GM12878 (cell line): Measurements from ENCODE around the gene SLC25A51. TPM values are rescaled to one million over a fixed set of nuclear protein-coding genes. Genes with fewer than 3 reads are reported as not detected.

ENCODE experiments used
- ATAC-seq: fragments of 200-7000 bp; cut with Tn5 transposase; 3 replicates; pipeline ENCODE4 v1.9.1; 2020; ENCODE audit warnings: mild to moderate bottlenecking, moderate library complexity
- BruUV-seq: library from RNA; stranded (reverse); fragments of 400-500 nt; replicated peaks from 2 replicates; lab custom pipeline; 2021; lab: Mats Ljungman, UMichigan
- CTCF ChIA-PET: fragments of 300-600 bp; sonication (Branson Sonifier 250); formaldehyde crosslinking; extraction: SDS; loops from one replicate; lab custom pipeline; 2021; ENCODE audit warnings: inconsistent platforms; lab: Yijun Ruan, JAX
- POLR2A ChIA-PET: fragments of 350-600 bp; formaldehyde crosslinking; extraction: SDS; loops from one replicate; lab custom pipeline; 2021; ENCODE audit warnings: inconsistent platforms; lab: Charles Lee
- RAD21 ChIA-PET: fragments of 300-600 bp; sonication (Branson Sonifier 250); formaldehyde crosslinking; loops from one replicate; lab custom pipeline; 2023; ENCODE audit warnings: antibody characterized with exemption; ENCODE audit not compliant: unreplicated experiment; lab: Charles Lee
- SMC1A ChIA-PET: fragments of 300-600 bp; sonication (Branson Sonifier 250); formaldehyde crosslinking; loops from one replicate; lab custom pipeline; 2023; ENCODE audit not compliant: unreplicated experiment, uncharacterized antibody; lab: Charles Lee
- DNase-seq: peaks from one replicate; pipeline ENCODE4 v3.0.0-alpha.2; 2011; ENCODE audit warnings: low read depth, low spot score
- FAIRE-seq: peaks from 3 replicates; lab custom pipeline; 2011; peaks lifted over from hg19 to GRCh38; lab: Jason Lieb, UNC
- H2AFZ ChIP-seq: 2 replicates; pipeline ENCODE4 v1.6.0; 2011; ENCODE audit warnings: low read depth, low read length, control low read depth; ENCODE audit not compliant: control insufficient read depth
- H3K27ac ChIP-seq: 2 replicates; pipeline ENCODE4 v1.5.1; 2011; ENCODE audit warnings: control low read depth; ENCODE audit not compliant: control insufficient read depth, insufficient read depth
- H3K27me3 ChIP-seq, 2 experiments: replicated peaks in 1 of 2; 2 replicates each; pipeline versions ENCODE4 v1.6.0 to v1.6.1; 2011; ENCODE audit warnings: low read length in 1 of 2; ENCODE audit not compliant: control insufficient read depth in 2 of 2, insufficient read depth in 2 of 2
- H3K36me3 ChIP-seq, 2 experiments: 2 replicates each; pipeline ENCODE4 v1.5.1; 2011; ENCODE audit warnings: low read length in 1 of 2; ENCODE audit not compliant: control insufficient read depth in 2 of 2, insufficient read depth in 2 of 2
- H3K4me1 ChIP-seq: 2 replicates; pipeline ENCODE4 v1.6.1; 2011; ENCODE audit warnings: mild to moderate bottlenecking, low read length, moderate library complexity, mixed read lengths; ENCODE audit not compliant: control insufficient read depth, insufficient read depth
- H3K4me2 ChIP-seq: 2 replicates; pipeline ENCODE4 v1.6.0; 2011; ENCODE audit warnings: control low read depth; ENCODE audit not compliant: control insufficient read depth, insufficient read depth
- H3K4me3 ChIP-seq: fragments of 200-600 bp; sonication (generic); 2 replicates; pipeline ENCODE4 v1.5.1; 2016
- H3K79me2 ChIP-seq: 2 replicates; pipeline ENCODE4 v1.6.0; 2011; ENCODE audit warnings: low read length; ENCODE audit not compliant: control insufficient read depth, insufficient read depth
- H3K9ac ChIP-seq: 2 replicates; pipeline ENCODE4 v1.8.0; 2011; ENCODE audit warnings: low read length, control low read depth, mixed read lengths; ENCODE audit not compliant: control insufficient read depth, insufficient read depth
- H3K9me3 ChIP-seq: replicated peaks from 3 replicates; pipeline ENCODE4 v1.5.1; 2011; ENCODE audit warnings: mild to moderate bottlenecking, low read length; ENCODE audit not compliant: control insufficient read depth, insufficient read depth
- H4K20me1 ChIP-seq: 2 replicates; pipeline ENCODE4 v1.6.0; 2011; ENCODE audit not compliant: control insufficient read depth, insufficient read depth
- CHD1 ChIP-seq: IDR thresholded peaks from 2 replicates; pipeline ENCODE4 v1.6.1; 2012; ENCODE audit warnings: low read depth, low read length, improper control_type of control experiment
- CHD4 ChIP-seq: fragments of 200-600 bp; sonication (generic); IDR thresholded peaks from 2 replicates; pipeline ENCODE4 v1.6.1; 2016; ENCODE audit warnings: mild to moderate bottlenecking
- DPF2 ChIP-seq: fragments of 450-650 bp; IDR thresholded peaks from 2 replicates; pipeline ENCODE4 v1.6.1; 2017; ENCODE audit warnings: mild to moderate bottlenecking
- EGR1 ChIP-seq, 2 experiments: IDR thresholded peaks; 1 replicate in 1 of 2; 2 replicates in 1 of 2; pipeline ENCODE4 v1.6.1; 2011 to 2012; ENCODE audit warnings: low read depth in 2 of 2, low read length in 2 of 2, borderline replicate concordance in 1 of 2, mild to moderate bottlenecking in 1 of 2, moderate library complexity in 1 of 2
- IRF4 ChIP-seq: IDR thresholded peaks from 2 replicates; pipeline ENCODE4 v1.6.1; 2011; ENCODE audit warnings: low read depth, low read length
- JUNB ChIP-seq: IDR thresholded peaks from 2 replicates; pipeline ENCODE4 v1.6.1; 2016; ENCODE audit warnings: antibody characterized with exemption, mild to moderate bottlenecking
- MEF2A ChIP-seq: IDR thresholded peaks from 2 replicates; pipeline ENCODE4 v1.6.1; 2011; ENCODE audit warnings: low read depth, mild to moderate bottlenecking, low read length, moderate library complexity; ENCODE audit not compliant: insufficient read depth
- MXI1 ChIP-seq: fragments of 150-350 bp; IDR thresholded peaks from 2 replicates; pipeline ENCODE4 v1.6.1; 2011; ENCODE audit warnings: low read depth, mild to moderate bottlenecking, inconsistent platforms, low read length, improper control_type of control experiment
- NFYB ChIP-seq: IDR thresholded peaks from 2 replicates; pipeline ENCODE4 v1.6.1; 2011; ENCODE audit warnings: low read depth, mild to moderate bottlenecking, low read length, improper control_type of control experiment, moderate library complexity; ENCODE audit not compliant: insufficient read depth
- POLR2AphosphoS5 ChIP-seq: IDR thresholded peaks from 2 replicates; pipeline ENCODE4 v1.6.1; 2011; ENCODE audit warnings: mild to moderate bottlenecking, low read length, inconsistent platforms
- RUNX3 ChIP-seq: IDR thresholded peaks from 2 replicates; pipeline ENCODE4 v1.6.1; 2012; ENCODE audit warnings: low read length, inconsistent platforms
- SIN3A ChIP-seq: IDR thresholded peaks from 2 replicates; pipeline ENCODE4 v1.6.1; 2012; ENCODE audit warnings: low read depth, low read length, improper control_type of control experiment
- SUPT20H ChIP-seq: IDR thresholded peaks from 2 replicates; pipeline ENCODE4 v1.6.1; 2011; ENCODE audit warnings: low read depth, mild to moderate bottlenecking, low read length, moderate library complexity, borderline replicate concordance; ENCODE audit not compliant: control insufficient read depth
- TCF7 ChIP-seq: IDR thresholded peaks from 2 replicates; pipeline ENCODE4 v1.6.1; 2014; ENCODE audit warnings: antibody characterized with exemption, borderline replicate concordance
- WGBS: methylation state at CpG from one replicate; pipeline ENCODE4 v1.1.6; 2016; ENCODE audit warnings: low lambda C conversion rate; ENCODE audit not compliant: insufficient replicate concordance, insufficient coverage; ENCODE audit errors: missing lambda C conversion rate; 5-methylcytosine and 5-hydroxymethylcytosine counted together
- in situ Hi-C: fragments of 300-500 bp; cut with MboI; formaldehyde crosslinking; loops from 9 replicates; pipeline ENCODE4 v1.14.3; 2018; ENCODE audit warnings: mixed read lengths
- intact Hi-C: fragments of 100-400 bp; cut with micrococcal nuclease; formaldehyde crosslinking; loops from one replicate; pipeline ENCODE4 v1.14.2; 2022; ENCODE audit not compliant: unreplicated experiment
- polyA plus RNA-seq, 11 experiments: library from polyadenylated mRNA; depleted of rRNA in 4 of 11; unstranded in 6 of 11; stranded (reverse) in 5 of 11; fragments of >200 nt; fragmentation: Nextera tagmentation in 4 of 11; fragmentation: Illumina TruSeq in 1 of 11; extraction: Ambion mirVana in 4 of 11; extraction: Trizol in 1 of 11; gene quantifications; 1 replicate in 1 of 11; 2 replicates in 10 of 11; pipeline versions ENCODE4 v1.2.1 to v1.2.3, GENCODE V29; 2011 to 2016; ENCODE audit warnings: inconsistent platforms in 2 of 11, missing spikeins in 2 of 11, low read depth in 1 of 11
- total RNA-seq, 4 experiments: library from RNA; depleted of rRNA in 3 of 4; stranded (reverse); fragments of >200 nt in 3 of 4; fragmentation: Illumina TruSeq in 1 of 4; extraction: Trizol in 1 of 4; gene quantifications; 2 replicates each; pipeline versions ENCODE4 v1.2.1 to v1.2.3, GENCODE V29; 2013 to 2021
- TF ChIP-seq, protein P1 (sequence below): fragments of 450-650 bp; IDR thresholded peaks from 2 replicates; pipeline ENCODE4 v1.6.1; 2016; ENCODE audit warnings: mild to moderate bottlenecking, moderate library complexity, borderline replicate concordance
- TF ChIP-seq, protein P2 (sequence below): fragments of 450-650 bp; IDR thresholded peaks from 2 replicates; pipeline ENCODE4 v1.6.1; 2017; ENCODE audit warnings: mild to moderate bottlenecking
- TF ChIP-seq, protein P3 (sequence below): IDR thresholded peaks from 2 replicates; pipeline ENCODE4 v1.6.1; 2012; ENCODE audit warnings: low read depth, low read length, improper control_type of control experiment

The SLC25A51 gene
- total and polyA plus RNA-seq, 10 of the 15 experiments (the other 5 are each of a cell fraction or from before 2014, with no cell fraction given), result 3.8 to 29.3 (median 13.2) TPM

DNA sequence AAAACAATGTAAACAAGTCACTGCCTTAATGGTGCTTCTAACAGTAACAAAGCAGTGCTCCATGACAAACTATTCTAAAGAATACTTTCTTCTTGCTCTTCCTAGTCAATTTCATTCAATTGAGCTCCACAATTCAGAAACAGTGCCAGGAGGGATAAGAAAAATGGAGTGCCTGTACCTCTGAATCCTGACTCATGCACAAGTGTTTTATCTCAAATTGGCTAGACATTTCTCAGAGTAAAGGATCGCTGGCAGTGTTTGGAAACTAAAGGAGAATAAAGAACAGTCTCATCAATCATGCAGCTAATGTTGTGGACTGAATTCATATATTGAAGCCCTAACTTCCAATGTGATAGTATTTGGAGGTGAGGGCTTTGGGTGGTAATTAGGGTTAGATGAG lies 27.6 kb downstream of the SLC25A51 start:
- ChIA-PET SMC1A (interaction anchor here (0.7 to 1.4 kb wide), 2 partner anchors 8 to 302 kb away, joined by 3 to 4 read pairs; no protein-coding TSS in a partner anchor), RAD21 (no interaction called here), POLR2A (interaction anchor here (0.5 kb wide), 1 partner anchor 216 kb away, joined by 5 read pairs; no protein-coding TSS in a partner anchor), CTCF (no interaction called here)
- intact Hi-C loops (no loop called here), in situ Hi-C loops (no loop called here)
- ATAC-seq, result no peak
- Histone ChIP-seq H3K27me3 (no peaks in the 10 kb centered on the region), H3K9me3 (no peaks in the 10 kb centered on the region; the same call in 2 of the 3 replicates), H3K27ac (no peak overlapping the region), H3K36me3 (no peaks in the 10 kb centered on the region), H3K4me1 (no peaks in the 10 kb centered on the region), H4K20me1 (no peaks in the 10 kb centered on the region), H3K79me2 (no peaks in the 10 kb centered on the region), H2AFZ (no peak overlapping the region), H3K4me3 (no peak overlapping the region), H3K4me2 (no peak overlapping the region), H3K9ac (no peak overlapping the region)
- no peak for FAIRE-seq
- no peak for DNase-seq
- BruUV-seq, result no TSS peak
- 80% methylated on average over 1 of the region's 1 CpG for WGBS
- TF ChIP-seq RUNX3, result no peak
- TF ChIP-seq SIN3A, result no peak
- no peak for TF ChIP-seq TCF7
- TF ChIP-seq CHD1, result no peak
- TF ChIP-seq, protein P1, sequence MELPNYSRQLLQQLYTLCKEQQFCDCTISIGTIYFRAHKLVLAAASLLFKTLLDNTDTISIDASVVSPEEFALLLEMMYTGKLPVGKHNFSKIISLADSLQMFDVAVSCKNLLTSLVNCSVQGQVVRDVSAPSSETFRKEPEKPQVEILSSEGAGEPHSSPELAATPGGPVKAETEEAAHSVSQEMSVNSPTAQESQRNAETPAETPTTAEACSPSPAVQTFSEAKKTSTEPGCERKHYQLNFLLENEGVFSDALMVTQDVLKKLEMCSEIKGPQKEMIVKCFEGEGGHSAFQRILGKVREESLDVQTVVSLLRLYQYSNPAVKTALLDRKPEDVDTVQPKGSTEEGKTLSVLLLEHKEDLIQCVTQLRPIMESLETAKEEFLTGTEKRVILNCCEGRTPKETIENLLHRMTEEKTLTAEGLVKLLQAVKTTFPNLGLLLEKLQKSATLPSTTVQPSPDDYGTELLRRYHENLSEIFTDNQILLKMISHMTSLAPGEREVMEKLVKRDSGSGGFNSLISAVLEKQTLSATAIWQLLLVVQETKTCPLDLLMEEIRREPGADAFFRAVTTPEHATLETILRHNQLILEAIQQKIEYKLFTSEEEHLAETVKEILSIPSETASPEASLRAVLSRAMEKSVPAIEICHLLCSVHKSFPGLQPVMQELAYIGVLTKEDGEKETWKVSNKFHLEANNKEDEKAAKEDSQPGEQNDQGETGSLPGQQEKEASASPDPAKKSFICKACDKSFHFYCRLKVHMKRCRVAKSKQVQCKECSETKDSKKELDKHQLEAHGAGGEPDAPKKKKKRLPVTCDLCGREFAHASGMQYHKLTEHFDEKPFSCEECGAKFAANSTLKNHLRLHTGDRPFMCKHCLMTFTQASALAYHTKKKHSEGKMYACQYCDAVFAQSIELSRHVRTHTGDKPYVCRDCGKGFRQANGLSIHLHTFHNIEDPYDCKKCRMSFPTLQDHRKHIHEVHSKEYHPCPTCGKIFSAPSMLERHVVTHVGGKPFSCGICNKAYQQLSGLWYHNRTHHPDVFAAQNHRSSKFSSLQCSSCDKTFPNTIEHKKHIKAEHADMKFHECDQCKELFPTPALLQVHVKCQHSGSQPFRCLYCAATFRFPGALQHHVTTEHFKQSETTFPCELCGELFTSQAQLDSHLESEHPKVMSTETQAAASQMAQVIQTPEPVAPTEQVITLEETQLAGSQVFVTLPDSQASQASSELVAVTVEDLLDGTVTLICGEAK, result no peak
- TF ChIP-seq DPF2, result no peak
- no peak for TF ChIP-seq JUNB
- TF ChIP-seq NFYB, result no peak
- TF ChIP-seq, protein P2, sequence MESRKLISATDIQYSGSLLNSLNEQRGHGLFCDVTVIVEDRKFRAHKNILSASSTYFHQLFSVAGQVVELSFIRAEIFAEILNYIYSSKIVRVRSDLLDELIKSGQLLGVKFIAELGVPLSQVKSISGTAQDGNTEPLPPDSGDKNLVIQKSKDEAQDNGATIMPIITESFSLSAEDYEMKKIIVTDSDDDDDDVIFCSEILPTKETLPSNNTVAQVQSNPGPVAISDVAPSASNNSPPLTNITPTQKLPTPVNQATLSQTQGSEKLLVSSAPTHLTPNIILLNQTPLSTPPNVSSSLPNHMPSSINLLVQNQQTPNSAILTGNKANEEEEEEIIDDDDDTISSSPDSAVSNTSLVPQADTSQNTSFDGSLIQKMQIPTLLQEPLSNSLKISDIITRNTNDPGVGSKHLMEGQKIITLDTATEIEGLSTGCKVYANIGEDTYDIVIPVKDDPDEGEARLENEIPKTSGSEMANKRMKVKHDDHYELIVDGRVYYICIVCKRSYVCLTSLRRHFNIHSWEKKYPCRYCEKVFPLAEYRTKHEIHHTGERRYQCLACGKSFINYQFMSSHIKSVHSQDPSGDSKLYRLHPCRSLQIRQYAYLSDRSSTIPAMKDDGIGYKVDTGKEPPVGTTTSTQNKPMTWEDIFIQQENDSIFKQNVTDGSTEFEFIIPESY, result no peak
- TF ChIP-seq, protein P3, sequence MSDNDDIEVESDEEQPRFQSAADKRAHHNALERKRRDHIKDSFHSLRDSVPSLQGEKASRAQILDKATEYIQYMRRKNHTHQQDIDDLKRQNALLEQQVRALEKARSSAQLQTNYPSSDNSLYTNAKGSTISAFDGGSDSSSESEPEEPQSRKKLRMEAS, result no peak
- TF ChIP-seq SUPT20H, result no peak
- TF ChIP-seq POLR2AphosphoS5, result no peak
- no peak for TF ChIP-seq MXI1
- TF ChIP-seq IRF4, result no peak
- no peak for TF ChIP-seq EGR1 (IDR thresholded peaks at IDR 0.05; ENCODE audit: borderline replicate concordance in 1 of 2, low read depth in 2 of 2, low read length in 2 of 2)
- no peak for TF ChIP-seq MEF2A
- TF ChIP-seq CHD4, result no peak
